ENCODE results near the gene LTF. TPM values are rescaled to one million over a fixed set of nuclear protein-coding genes. Genes with fewer than 3 reads are reported as not detected.

LTF gene
- total and polyA plus RNA-seq, 2 experiments from 2014 or later: 0.73 to 1.3 TPM

DNA sequence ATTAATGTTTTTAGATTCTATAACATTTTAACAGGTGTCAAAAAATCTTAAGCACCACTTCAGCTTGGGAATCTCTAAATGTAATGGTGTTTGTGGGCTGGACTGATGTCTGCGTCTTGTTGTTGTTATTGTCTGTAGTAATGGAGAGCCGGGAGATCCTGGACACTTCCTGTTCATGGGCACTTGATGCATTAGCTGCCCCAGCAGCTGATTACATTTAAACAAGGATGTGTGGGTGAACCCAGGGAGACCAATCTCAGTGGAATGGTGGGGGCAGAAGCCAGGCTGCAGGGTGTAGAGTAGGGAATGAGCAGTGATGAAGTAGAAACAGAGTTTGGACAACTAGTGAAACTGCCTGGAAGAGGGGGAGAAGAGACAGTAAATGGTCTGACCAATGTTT lies 65.6 kb downstream of the LTF start:
- no peaks in the 10 kb centered on the region for H3F3A ChIP-seq (replicated peaks; ENCODE audit: low read depth)
- TF ChIP-seq, protein P1, sequence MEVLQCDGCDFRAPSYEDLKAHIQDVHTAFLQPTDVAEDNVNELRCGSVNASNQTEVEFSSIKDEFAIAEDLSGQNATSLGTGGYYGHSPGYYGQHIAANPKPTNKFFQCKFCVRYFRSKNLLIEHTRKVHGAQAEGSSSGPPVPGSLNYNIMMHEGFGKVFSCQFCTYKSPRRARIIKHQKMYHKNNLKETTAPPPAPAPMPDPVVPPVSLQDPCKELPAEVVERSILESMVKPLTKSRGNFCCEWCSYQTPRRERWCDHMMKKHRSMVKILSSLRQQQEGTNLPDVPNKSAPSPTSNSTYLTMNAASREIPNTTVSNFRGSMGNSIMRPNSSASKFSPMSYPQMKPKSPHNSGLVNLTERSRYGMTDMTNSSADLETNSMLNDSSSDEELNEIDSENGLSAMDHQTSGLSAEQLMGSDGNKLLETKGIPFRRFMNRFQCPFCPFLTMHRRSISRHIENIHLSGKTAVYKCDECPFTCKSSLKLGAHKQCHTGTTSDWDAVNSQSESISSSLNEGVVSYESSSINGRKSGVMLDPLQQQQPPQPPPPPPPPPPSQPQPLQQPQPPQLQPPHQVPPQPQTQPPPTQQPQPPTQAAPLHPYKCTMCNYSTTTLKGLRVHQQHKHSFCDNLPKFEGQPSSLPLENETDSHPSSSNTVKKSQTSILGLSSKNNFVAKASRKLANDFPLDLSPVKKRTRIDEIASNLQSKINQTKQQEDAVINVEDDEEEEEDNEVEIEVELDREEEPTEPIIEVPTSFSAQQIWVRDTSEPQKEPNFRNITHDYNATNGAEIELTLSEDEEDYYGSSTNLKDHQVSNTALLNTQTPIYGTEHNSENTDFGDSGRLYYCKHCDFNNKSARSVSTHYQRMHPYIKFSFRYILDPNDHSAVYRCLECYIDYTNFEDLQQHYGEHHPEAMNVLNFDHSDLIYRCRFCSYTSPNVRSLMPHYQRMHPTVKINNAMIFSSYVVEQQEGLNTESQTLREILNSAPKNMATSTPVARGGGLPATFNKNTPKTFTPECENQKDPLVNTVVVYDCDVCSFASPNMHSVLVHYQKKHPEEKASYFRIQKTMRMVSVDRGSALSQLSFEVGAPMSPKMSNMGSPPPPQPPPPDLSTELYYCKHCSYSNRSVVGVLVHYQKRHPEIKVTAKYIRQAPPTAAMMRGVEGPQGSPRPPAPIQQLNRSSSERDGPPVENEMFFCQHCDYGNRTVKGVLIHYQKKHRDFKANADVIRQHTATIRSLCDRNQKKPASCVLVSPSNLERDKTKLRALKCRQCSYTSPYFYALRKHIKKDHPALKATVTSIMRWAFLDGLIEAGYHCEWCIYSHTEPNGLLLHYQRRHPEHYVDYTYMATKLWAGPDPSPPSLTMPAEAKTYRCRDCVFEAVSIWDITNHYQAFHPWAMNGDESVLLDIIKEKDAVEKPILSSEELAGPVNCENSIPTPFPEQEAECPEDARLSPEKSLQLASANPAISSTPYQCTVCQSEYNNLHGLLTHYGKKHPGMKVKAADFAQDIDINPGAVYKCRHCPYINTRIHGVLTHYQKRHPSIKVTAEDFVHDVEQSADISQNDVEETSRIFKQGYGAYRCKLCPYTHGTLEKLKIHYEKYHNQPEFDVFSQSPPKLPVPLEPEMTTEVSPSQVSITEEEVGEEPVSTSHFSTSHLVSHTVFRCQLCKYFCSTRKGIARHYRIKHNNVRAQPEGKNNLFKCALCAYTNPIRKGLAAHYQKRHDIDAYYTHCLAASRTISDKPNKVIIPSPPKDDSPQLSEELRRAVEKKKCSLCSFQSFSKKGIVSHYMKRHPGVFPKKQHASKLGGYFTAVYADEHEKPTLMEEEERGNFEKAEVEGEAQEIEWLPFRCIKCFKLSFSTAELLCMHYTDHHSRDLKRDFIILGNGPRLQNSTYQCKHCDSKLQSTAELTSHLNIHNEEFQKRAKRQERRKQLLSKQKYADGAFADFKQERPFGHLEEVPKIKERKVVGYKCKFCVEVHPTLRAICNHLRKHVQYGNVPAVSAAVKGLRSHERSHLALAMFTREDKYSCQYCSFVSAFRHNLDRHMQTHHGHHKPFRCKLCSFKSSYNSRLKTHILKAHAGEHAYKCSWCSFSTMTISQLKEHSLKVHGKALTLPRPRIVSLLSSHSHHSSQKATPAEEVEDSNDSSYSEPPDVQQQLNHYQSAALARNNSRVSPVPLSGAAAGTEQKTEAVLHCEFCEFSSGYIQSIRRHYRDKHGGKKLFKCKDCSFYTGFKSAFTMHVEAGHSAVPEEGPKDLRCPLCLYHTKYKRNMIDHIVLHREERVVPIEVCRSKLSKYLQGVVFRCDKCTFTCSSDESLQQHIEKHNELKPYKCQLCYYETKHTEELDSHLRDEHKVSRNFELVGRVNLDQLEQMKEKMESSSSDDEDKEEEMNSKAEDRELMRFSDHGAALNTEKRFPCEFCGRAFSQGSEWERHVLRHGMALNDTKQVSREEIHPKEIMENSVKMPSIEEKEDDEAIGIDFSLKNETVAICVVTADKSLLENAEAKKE (CRISPR knock-in tag; IDR thresholded peaks at IDR 0.05): no peak
- no peak for TF ChIP-seq NANOG (IDR thresholded peaks at IDR 0.05; ENCODE audit: borderline replicate concordance)
- TF ChIP-seq CREB1 (CRISPR knock-in tag; IDR thresholded peaks at IDR 0.05; ENCODE audit: low read depth): no peak
- TF ChIP-seq EZH2 (IDR thresholded peaks at IDR 0.05; ENCODE audit: low read depth, unreplicated experiment): no peak
- TF ChIP-seq, protein P2, sequence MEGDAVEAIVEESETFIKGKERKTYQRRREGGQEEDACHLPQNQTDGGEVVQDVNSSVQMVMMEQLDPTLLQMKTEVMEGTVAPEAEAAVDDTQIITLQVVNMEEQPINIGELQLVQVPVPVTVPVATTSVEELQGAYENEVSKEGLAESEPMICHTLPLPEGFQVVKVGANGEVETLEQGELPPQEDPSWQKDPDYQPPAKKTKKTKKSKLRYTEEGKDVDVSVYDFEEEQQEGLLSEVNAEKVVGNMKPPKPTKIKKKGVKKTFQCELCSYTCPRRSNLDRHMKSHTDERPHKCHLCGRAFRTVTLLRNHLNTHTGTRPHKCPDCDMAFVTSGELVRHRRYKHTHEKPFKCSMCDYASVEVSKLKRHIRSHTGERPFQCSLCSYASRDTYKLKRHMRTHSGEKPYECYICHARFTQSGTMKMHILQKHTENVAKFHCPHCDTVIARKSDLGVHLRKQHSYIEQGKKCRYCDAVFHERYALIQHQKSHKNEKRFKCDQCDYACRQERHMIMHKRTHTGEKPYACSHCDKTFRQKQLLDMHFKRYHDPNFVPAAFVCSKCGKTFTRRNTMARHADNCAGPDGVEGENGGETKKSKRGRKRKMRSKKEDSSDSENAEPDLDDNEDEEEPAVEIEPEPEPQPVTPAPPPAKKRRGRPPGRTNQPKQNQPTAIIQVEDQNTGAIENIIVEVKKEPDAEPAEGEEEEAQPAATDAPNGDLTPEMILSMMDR (conservative IDR thresholded peaks at IDR 0.05; ENCODE audit: low read depth in 2 of 2): no peak
- TF ChIP-seq, protein P3, sequence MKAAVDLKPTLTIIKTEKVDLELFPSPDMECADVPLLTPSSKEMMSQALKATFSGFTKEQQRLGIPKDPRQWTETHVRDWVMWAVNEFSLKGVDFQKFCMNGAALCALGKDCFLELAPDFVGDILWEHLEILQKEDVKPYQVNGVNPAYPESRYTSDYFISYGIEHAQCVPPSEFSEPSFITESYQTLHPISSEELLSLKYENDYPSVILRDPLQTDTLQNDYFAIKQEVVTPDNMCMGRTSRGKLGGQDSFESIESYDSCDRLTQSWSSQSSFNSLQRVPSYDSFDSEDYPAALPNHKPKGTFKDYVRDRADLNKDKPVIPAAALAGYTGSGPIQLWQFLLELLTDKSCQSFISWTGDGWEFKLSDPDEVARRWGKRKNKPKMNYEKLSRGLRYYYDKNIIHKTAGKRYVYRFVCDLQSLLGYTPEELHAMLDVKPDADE (IDR thresholded peaks at IDR 0.05): no peak
- no peak for TF ChIP-seq ZNF331 (CRISPR knock-in tag; IDR thresholded peaks at IDR 0.05; ENCODE audit: low read depth)
- no peak for TF ChIP-seq ZNF114 (CRISPR knock-in tag; IDR thresholded peaks at IDR 0.05)
- TF ChIP-seq EZH2phosphoT487 (IDR thresholded peaks at IDR 0.05; ENCODE audit: unreplicated experiment): no peak
- no peak for TF ChIP-seq STAT1 (IDR thresholded peaks at IDR 0.05; ENCODE audit: unreplicated experiment)
- TF ChIP-seq, protein P4, sequence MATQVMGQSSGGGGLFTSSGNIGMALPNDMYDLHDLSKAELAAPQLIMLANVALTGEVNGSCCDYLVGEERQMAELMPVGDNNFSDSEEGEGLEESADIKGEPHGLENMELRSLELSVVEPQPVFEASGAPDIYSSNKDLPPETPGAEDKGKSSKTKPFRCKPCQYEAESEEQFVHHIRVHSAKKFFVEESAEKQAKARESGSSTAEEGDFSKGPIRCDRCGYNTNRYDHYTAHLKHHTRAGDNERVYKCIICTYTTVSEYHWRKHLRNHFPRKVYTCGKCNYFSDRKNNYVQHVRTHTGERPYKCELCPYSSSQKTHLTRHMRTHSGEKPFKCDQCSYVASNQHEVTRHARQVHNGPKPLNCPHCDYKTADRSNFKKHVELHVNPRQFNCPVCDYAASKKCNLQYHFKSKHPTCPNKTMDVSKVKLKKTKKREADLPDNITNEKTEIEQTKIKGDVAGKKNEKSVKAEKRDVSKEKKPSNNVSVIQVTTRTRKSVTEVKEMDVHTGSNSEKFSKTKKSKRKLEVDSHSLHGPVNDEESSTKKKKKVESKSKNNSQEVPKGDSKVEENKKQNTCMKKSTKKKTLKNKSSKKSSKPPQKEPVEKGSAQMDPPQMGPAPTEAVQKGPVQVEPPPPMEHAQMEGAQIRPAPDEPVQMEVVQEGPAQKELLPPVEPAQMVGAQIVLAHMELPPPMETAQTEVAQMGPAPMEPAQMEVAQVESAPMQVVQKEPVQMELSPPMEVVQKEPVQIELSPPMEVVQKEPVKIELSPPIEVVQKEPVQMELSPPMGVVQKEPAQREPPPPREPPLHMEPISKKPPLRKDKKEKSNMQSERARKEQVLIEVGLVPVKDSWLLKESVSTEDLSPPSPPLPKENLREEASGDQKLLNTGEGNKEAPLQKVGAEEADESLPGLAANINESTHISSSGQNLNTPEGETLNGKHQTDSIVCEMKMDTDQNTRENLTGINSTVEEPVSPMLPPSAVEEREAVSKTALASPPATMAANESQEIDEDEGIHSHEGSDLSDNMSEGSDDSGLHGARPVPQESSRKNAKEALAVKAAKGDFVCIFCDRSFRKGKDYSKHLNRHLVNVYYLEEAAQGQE (IDR thresholded peaks at IDR 0.05; ENCODE audit: unreplicated experiment): no peak
- no peak for TF ChIP-seq JUNB (IDR thresholded peaks at IDR 0.05; ENCODE audit: unreplicated experiment)
- TF ChIP-seq POLR2AphosphoS5 (IDR thresholded peaks at IDR 0.05; ENCODE audit: low read depth): no peak
- H3K4me2 ChIP-seq: no peak overlapping the region
- H3K36me3 ChIP-seq (ENCODE audit: insufficient read depth): no peaks in the 10 kb centered on the region
- Mint-ChIP-seq H3K9me3 (no peaks in the 10 kb centered on the region), H3K27me3 (ENCODE audit: insufficient read depth, low read depth, poor library complexity) (peaks cover 5% of the 10 kb centered on the region), H3K36me3 (ENCODE audit: low read depth) (no peaks in the 10 kb centered on the region), H3K4me1 (peaks cover 4% of the 10 kb centered on the region; the same call in 2 of the 3 replicates), H3K4me3 (no peak overlapping the region), H3K27ac (no peak overlapping the region)
- H3K79me2 ChIP-seq (replicated peaks; ENCODE audit: insufficient read depth): no peaks in the 10 kb centered on the region
- no peak overlapping the region for H2AFZ ChIP-seq
- no peaks in the 10 kb centered on the region for H3K4me1 ChIP-seq (ENCODE audit: insufficient read depth)
- H3K27me3 ChIP-seq (ENCODE audit: insufficient read depth): no peaks in the 10 kb centered on the region
- ATAC-seq (no peak), DNase-seq (ENCODE audit: low spot score) (no peak)
- H3K9me2 ChIP-seq (ENCODE audit: insufficient read depth): peaks cover 8% of the 10 kb centered on the region; the same call in 1 of the 2 replicates
- no peak overlapping the region for H3K4me3 ChIP-seq
- no peaks in the 10 kb centered on the region for H4K20me1 ChIP-seq (replicated peaks; ENCODE audit: insufficient read depth)
- no peak overlapping the region for H3K27ac ChIP-seq (ENCODE audit: low read depth)
